Neural progenitor cell (in vitro differentiated cells): ENCODE measurements around the gene PSME2.

Experiments
- EZH2 ChIP-seq: fragments of 200-600 bp; sonication (generic); IDR thresholded peaks from 2 replicates; pipeline ENCODE4 v1.6.1; 2017; ENCODE audit warnings: antibody characterized with exemption, mild to moderate bottlenecking, moderate library complexity
- EZH2phosphoT487 ChIP-seq: fragments of 200-600 bp; sonication (generic); IDR thresholded peaks from 2 replicates; pipeline ENCODE4 v1.6.1; 2017; ENCODE audit warnings: antibody characterized with exemption
- TF ChIP-seq, protein P1 (sequence below): fragments of 200-600 bp; sonication (generic); IDR thresholded peaks from 2 replicates; pipeline ENCODE4 v1.5.1; 2017; ENCODE audit warnings: antibody characterized with exemption, mild to moderate bottlenecking

DNA sequence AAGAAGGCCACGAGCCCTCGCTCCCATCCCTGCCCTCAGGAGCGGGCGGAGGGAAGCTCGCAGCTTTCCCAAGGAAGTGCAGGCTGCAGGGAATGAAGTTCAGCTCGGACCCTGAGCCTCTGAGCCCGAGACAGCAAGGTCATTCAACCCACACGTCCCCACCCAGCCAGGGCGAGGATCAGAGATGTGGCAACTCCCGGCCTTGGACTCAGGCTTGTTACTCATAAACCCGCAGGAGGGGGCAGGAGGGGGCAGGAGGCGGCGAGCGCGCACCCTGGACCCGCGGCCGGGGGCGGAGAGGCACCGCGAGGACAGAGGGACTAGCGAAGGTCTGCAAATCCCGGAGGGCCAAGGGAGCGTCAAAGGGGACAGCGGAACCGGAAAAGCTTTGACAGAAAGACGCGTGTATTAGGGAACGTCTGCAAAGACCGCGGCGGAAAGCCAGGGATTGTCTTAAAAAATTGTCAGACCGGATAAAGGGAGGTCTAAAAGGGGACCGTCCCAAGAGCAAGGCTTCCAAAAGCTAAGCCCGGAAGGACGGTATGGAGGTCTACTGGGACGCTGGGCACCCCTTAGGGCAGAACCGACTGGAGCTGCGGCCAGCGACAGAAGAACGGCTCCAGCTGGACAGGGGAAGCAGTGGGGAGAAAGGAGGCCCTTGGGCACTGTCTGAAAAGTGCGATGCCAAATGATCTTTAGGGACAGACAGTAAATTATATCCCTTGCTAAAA, 32.4 kb downstream of the PSME2 start:
- TF ChIP-seq EZH2 (no peak), EZH2phosphoT487 (no peak)
- TF ChIP-seq, protein P1, sequence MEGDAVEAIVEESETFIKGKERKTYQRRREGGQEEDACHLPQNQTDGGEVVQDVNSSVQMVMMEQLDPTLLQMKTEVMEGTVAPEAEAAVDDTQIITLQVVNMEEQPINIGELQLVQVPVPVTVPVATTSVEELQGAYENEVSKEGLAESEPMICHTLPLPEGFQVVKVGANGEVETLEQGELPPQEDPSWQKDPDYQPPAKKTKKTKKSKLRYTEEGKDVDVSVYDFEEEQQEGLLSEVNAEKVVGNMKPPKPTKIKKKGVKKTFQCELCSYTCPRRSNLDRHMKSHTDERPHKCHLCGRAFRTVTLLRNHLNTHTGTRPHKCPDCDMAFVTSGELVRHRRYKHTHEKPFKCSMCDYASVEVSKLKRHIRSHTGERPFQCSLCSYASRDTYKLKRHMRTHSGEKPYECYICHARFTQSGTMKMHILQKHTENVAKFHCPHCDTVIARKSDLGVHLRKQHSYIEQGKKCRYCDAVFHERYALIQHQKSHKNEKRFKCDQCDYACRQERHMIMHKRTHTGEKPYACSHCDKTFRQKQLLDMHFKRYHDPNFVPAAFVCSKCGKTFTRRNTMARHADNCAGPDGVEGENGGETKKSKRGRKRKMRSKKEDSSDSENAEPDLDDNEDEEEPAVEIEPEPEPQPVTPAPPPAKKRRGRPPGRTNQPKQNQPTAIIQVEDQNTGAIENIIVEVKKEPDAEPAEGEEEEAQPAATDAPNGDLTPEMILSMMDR: no peak
